AG10803 (cell line): ENCODE measurements around the gene CGB2.
A peak's percentile ranks its signal among the peaks of the same experiment; 100 is the strongest.
"Not testable (repeated sequence)": the region's sequence is repeated elsewhere in the genome, so short reads cannot be mapped to it uniquely, and the experiment has no call there.

ENCODE experiments used
- DNase-seq: peaks from one replicate; pipeline ENCODE4 v3.0.0; 2010; ENCODE audit warnings: low read depth
- H3K4me3 ChIP-seq: 2 replicates; pipeline ENCODE4 v1.5.1; 2011; ENCODE audit warnings: mild to moderate bottlenecking, low read length, control low read depth
- TF ChIP-seq, protein P1 (sequence below): conservative IDR thresholded peaks from 2 replicates; pipeline ENCODE4 v1.5.1; 2011; ENCODE audit warnings: mild to moderate bottlenecking, low read length, control low read depth, inconsistent platforms

The CGB2 gene

GRCh38 chr19:49030323-49030722 lies 1.4 kb upstream of the CGB2 start:
- not testable (repeated sequence) for H3K4me3 ChIP-seq, DNase-seq

GRCh38 chr19:49036815-49037214 lies 5.1 kb downstream of the CGB2 start, which contains the start of gene CGB1:
TSS of gene CGB1 (minus strand) at chr19:49036895. CDS start at chr19:49036711, 184 bp downstream.
- TF ChIP-seq, protein P1, sequence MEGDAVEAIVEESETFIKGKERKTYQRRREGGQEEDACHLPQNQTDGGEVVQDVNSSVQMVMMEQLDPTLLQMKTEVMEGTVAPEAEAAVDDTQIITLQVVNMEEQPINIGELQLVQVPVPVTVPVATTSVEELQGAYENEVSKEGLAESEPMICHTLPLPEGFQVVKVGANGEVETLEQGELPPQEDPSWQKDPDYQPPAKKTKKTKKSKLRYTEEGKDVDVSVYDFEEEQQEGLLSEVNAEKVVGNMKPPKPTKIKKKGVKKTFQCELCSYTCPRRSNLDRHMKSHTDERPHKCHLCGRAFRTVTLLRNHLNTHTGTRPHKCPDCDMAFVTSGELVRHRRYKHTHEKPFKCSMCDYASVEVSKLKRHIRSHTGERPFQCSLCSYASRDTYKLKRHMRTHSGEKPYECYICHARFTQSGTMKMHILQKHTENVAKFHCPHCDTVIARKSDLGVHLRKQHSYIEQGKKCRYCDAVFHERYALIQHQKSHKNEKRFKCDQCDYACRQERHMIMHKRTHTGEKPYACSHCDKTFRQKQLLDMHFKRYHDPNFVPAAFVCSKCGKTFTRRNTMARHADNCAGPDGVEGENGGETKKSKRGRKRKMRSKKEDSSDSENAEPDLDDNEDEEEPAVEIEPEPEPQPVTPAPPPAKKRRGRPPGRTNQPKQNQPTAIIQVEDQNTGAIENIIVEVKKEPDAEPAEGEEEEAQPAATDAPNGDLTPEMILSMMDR = peak; percentile 34
- DNase-seq, H3K4me3 ChIP-seq: not testable (repeated sequence)

GRCh38 chr19:49038111-49038510 lies 6.4 kb downstream of the CGB2 start:
- DNase-seq, H3K4me3 ChIP-seq: not testable (repeated sequence)

DNA sequence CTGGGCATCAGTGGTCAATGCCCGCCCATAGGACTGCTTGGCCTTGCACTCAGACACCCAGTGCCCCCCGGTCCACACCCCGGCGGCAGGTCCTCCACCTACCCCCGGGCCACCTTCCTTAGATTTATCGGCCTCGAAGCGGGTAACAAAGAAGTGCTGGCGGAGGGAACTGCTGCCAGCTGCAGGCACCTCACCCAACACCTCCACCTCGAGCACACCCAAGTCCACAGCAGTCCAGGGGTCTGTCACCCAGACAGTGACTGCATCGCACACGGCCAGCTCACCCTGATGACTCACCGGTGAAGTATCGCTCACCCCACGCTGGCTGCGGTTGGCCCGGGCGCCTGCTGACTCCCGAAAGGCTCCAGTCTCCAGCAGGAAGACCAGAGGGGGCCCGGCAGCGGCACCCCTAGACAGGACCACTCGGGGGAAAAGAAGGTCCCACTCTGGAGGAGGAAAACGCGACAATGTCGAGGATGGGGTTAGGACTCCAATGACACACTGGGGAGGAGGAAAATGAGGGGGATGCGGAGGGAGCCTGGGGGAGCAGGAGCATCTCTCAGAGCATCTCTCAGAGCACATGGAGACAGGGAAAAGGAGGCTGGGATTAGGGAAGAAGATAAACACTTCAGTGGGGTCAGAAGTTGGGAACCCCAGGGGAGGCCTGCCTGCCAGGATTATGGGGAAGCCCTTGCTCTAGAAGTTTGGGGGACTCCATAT lies 7.0 kb downstream of the CGB2 start:
- peak; percentile 51 for DNase-seq
- H3K4me3 ChIP-seq = not testable (repeated sequence)

GRCh38 chr19:49039736-49040135 lies 8.0 kb downstream of the CGB2 start:
- DNase-seq, H3K4me3 ChIP-seq: not testable (repeated sequence)

DNA sequence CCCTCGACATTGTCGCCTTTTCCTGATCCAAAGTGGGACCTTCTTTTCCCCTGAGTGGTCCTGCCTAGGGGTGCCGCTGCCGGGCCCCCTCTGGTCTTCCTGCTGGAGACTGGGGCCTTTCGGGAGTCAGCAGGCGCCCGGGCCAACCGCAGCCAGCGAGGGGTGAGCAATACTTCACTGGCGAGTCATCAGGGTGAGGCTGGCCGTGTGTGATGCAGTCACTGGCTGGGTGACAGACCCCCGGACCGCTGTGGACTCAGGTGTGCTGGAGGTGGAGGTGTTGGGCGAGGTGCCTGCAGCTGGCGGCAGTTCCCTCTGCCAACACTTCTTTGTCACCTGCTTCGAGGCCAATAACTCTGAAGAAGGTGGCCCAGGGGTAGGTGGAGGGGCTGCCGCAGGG lies 10.5 kb downstream of the CGB2 start:
- TF ChIP-seq, protein P1 = no peak
- no peak for DNase-seq
- no peak overlapping the region for H3K4me3 ChIP-seq

DNA sequence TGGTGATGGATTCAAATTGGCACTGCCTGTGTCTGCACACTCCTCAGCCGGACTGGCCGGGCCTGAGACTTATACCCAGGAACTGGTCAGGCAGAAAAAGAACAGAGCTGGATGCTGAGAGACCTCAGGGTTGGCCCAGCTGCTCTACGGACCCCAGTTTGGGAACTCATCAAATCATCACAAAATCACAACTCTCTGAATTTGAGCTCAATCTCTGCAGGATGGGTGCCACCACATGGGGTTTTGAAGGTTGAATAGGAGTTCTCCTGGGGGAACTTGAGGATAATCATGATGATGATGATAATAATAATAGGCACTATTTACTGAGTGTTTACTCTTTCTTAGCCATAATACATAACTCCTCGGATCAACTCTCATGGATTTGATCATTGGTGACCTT lies 11.0 kb downstream of the CGB2 start:
- H3K4me3 ChIP-seq, DNase-seq: not testable (repeated sequence)

- not testable (repeated sequence) for H3K4me3 ChIP-seq, DNase-seq
Measured at GRCh38 chr19:49043548-49043947, 11.9 kb downstream of the CGB2 start, which contains the start of gene CGB5. TSS of gene CGB5 (plus strand) at chr19:49043848. CDS start at chr19:49044210, 362 bp downstream.

DNA sequence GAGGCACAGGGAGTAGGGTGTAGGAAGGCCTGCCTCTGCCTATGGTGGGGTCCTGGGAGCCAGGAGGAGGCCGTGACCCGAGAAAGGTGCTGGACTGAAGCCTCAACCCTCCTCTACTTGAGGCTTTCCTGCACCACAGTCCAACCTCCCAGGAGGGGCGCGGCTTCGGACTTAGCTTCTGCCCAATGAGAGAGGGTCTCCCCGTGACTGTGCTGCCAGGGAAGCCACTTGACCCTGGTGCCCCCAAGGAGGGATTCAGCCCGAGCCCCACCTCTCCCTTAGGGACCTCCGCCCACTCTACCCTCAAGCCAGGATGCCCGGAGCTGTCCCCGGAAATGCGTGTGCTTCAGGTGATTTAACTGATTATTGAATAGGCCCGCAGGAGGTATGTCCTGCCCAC lies 17.3 kb downstream of the CGB2 start, which contains the start of gene CGB8:
Gene CGB8 (minus strand): TSS at position 101 of the 400 bp plus-strand sequence. CDS start 372 bp downstream, outside the sequence.
- DNase-seq = not testable (repeated sequence)

DNA sequence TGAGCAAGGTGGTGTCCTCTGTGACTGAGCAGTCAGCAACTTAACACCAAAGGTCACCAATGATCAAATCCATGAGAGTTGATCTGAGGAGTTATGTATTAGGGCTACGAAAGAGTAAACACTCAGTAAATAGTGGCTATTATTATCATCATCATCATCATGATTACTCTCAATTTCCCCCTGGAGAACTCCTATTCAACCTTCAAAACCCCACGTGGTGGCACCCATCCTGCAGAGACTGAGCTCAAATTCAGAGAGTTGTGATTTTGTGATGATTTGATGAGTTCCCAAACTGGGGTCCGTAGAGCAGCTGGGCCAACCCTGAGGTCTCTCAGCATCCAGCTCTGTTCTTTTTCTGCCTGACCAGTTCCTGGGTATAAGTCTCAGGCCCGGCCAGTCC lies 18.1 kb downstream of the CGB2 start:
- DNase-seq, H3K4me3 ChIP-seq: not testable (repeated sequence)

More for the DNA sequence above, 17.3 kb downstream of the CGB2 start, which contains the start of gene CGB8:
- not testable (repeated sequence) for H3K4me3 ChIP-seq

GRCh38 chr19:49050376-49051033 lies 18.8 kb downstream of the CGB2 start:
- peak; percentile 46 for DNase-seq
- not testable (repeated sequence) for H3K4me3 ChIP-seq

- DNase-seq = peak; percentile 37
- peak overlapping the region; percentile 65 for H3K4me3 ChIP-seq
- TF ChIP-seq, protein P1 = peak; percentile 31; the same call in 1 of the 2 replicates
Measured at GRCh38 chr19:49056101-49056901, 24.6 kb downstream of the CGB2 start.

DNA sequence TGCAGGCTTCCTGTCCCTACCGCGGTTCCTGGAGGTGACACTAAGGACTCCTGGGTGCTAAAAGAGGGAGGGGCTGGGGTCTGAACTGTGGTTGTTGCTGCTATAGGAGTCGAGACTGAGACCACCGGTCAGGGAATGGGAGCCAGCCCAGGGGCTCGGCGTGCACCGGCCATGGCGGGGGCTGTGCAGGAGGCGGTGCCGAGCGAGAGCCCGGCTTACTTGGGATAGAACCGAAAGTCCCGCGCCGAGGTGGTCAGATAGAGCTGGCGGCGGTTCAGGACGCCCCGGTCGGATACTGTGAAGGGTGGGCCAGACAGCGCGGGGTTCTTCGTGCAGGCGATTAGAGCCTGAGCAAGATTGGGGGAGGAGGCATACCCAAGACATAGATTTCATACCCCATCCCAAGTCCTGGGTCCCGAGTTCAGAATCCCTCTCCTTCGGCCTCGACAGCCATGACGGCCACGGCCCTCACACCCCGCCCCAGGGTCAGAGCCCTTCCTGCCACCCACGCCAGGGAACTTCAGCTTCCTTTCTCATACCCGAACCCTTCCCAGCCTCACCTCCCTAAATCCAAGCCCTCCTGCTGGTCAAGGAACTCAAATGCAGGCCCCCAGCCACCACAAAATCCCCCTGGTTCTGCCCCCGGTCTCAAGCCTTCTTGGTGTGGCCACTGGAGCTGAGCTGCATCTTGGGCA lies 25.4 kb downstream of the CGB2 start:
- H3K4me3 ChIP-seq = peak overlapping the region; percentile 65
- not testable (repeated sequence) for DNase-seq
